ENCODE results near the gene COLQ. TPM values are rescaled to one million over a fixed set of nuclear protein-coding genes. Genes with fewer than 3 reads are reported as not detected.

Gene COLQ
- polyA plus RNA-seq, 1 experiment, result 1.6 TPM

DNA sequence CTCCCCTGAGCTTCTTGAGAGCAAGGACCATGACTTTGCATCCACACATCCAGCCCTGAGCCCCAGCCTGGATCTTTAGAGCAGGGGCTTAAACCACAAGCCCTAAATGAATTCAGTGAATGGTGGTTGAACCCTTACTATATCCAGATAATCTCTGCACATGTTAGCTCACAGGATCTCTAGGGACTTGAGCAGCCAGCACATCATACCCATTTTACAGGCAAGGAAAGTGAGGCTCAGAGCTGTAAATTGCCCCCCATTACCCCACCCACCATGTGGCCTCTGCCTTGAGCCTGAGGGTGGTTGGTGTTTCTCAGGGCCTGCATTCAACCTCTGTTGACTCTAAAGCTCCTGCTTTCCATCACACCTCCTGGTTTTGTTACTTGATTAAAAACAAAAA lies 66.5 kb downstream of the COLQ start:
- ChIA-PET CTCF (interaction anchor here (0.7 to 1.4 kb wide), 3 partner anchors 19 to 252 kb away, joined by 3 read pairs; no protein-coding TSS in a partner anchor), POLR2A (no interaction called here)
- TF ChIP-seq, protein P1, sequence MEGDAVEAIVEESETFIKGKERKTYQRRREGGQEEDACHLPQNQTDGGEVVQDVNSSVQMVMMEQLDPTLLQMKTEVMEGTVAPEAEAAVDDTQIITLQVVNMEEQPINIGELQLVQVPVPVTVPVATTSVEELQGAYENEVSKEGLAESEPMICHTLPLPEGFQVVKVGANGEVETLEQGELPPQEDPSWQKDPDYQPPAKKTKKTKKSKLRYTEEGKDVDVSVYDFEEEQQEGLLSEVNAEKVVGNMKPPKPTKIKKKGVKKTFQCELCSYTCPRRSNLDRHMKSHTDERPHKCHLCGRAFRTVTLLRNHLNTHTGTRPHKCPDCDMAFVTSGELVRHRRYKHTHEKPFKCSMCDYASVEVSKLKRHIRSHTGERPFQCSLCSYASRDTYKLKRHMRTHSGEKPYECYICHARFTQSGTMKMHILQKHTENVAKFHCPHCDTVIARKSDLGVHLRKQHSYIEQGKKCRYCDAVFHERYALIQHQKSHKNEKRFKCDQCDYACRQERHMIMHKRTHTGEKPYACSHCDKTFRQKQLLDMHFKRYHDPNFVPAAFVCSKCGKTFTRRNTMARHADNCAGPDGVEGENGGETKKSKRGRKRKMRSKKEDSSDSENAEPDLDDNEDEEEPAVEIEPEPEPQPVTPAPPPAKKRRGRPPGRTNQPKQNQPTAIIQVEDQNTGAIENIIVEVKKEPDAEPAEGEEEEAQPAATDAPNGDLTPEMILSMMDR (IDR thresholded peaks at IDR 0.05; ENCODE audit: insufficient read depth, low read depth, low read length), result no peak
- Histone ChIP-seq H3K4me3 (ENCODE audit: low read depth, low read length) (no peak overlapping the region), H3K27me3 (ENCODE audit: control insufficient read depth, insufficient read depth, low read length) (0 out of 2 replicates have a peak, but pooled peaks cover 2% of the 10 kb centered on the region), H3K36me3 (ENCODE audit: control insufficient read depth, insufficient read depth, low read length) (no peaks in the 10 kb centered on the region)
- no peak for DNase-seq (ENCODE audit: low read depth)

DNA sequence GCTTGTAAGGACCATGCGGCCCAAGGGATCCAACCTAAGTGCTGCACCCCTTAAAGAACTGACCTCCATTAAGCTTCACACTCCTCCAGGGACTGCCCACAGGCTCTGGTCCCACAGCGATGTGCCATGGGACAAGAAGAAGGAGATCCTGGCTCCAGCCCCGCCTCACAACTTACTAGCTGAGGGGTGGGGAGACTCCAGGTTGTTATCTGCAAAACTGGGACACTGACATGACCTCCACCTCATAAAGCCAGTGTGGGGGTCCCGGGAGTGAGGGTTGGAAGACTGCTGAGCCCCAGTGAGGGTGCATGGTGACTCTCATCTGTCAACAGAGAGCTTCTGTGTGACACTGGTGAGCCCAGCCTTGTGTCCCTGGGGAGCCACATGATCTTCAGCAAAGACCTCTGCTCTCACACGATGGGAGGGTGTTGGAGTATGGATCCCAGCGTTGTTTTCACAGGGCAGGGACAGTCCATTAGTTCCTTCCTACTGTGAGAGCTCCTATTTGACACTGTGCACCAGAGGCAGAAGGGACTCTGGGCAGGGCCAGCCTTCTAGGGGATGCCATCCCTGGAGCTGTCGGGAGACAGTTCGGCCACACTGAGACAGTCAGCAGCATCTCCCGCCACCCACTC lies 67.4 kb downstream of the COLQ start:
- DNase-seq (ENCODE audit: low read depth), result no peak
- ChIA-PET CTCF (interaction anchor here (1.0 to 1.4 kb wide), 2 partner anchors 20 to 251 kb away, joined by 3 read pairs; no protein-coding TSS in a partner anchor), POLR2A (no interaction called here)
- TF ChIP-seq, protein P1 (IDR thresholded peaks at IDR 0.05; ENCODE audit: insufficient read depth, low read depth, low read length), result no peak
- Histone ChIP-seq H3K27me3 (ENCODE audit: control insufficient read depth, insufficient read depth, low read length) (0 out of 2 replicates have a peak, but pooled peaks cover 2% of the 10 kb centered on the region), H3K36me3 (ENCODE audit: control insufficient read depth, insufficient read depth, low read length) (no peaks in the 10 kb centered on the region), H3K4me3 (ENCODE audit: low read depth, low read length) (no peak overlapping the region)

DNA sequence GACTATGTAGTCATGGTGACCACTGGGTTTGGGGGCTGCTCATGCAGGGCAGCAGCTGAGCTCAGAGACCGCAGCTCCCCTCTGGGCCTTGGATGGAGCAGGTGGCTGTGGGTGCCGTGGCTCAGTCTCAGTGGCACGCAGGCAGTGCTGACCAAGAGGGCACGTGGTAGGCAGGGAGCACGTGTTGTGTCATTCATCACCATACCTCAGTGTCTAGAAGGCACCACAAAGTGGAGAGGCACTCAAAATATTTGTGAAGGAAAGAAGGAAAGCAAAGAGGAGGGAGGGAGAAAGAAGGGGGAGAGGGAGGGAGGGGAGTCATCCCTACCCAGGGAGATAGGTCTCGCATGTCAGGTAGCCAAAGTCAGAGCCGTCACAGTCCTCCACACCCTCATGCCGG lies 68.0 kb downstream of the COLQ start:
- POLR2A ChIA-PET, result no interaction called here
- no peak overlapping the region for H3K4me3 ChIP-seq (ENCODE audit: low read depth, low read length)
- CTCF ChIA-PET, result no interaction called here
- no peaks in the 10 kb centered on the region for H3K36me3 ChIP-seq (ENCODE audit: control insufficient read depth, insufficient read depth, low read length)
- DNase-seq (ENCODE audit: low read depth), result no peak
- 0 out of 2 replicates have a peak, but pooled peaks cover 2% of the 10 kb centered on the region for H3K27me3 ChIP-seq (ENCODE audit: control insufficient read depth, insufficient read depth, low read length)
- TF ChIP-seq, protein P1 (IDR thresholded peaks at IDR 0.05; ENCODE audit: insufficient read depth, low read depth, low read length), result no peak

DNA sequence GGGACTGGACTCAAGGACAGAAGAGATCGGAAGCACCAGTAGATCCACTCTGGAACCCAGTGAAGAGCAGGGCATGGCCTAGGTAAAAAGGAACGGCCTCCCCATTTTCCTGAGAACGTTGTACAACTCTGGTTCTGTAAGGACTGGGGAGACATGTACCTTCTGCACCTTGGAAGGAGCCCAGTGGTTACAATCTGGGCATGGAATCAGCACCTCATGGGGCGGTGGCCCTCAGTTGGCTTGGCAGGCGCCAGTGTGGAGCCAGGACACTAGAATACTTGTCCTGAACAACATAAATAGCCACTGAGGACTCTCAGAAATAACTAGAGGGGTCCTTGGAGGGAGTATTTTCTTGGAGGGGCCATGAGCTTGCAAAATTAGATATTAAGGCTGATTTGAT lies 68.5 kb downstream of the COLQ start:
- H3K4me3 ChIP-seq (ENCODE audit: low read depth, low read length), result no peak overlapping the region
- H3K36me3 ChIP-seq (ENCODE audit: control insufficient read depth, insufficient read depth, low read length), result no peaks in the 10 kb centered on the region
- no peak for DNase-seq (ENCODE audit: low read depth)
- TF ChIP-seq, protein P1 (IDR thresholded peaks at IDR 0.05; ENCODE audit: insufficient read depth, low read depth, low read length), result no peak
- CTCF ChIA-PET, result no interaction called here
- POLR2A ChIA-PET, result no interaction called here
- 0 out of 2 replicates have a peak, but pooled peaks cover 2% of the 10 kb centered on the region for H3K27me3 ChIP-seq (ENCODE audit: control insufficient read depth, insufficient read depth, low read length)

DNA sequence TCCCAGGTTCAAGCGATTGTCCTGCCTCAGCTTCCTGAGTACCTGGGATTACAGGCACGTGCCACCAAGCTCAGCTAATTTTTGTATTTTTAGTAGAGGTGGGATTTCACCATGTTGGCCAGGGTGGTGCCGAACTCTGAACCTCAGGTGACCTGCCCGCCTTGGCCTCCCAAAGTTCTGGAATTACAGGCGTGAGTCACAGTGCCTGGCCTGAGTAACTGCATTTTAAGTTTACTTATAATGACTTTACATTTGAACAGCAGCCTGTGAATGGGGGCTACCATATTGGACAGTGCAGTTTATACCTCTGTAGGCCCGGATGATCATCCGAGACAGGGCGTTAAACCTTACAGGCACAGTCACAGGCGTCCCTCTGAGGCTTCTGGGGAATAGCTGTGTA lies 69.3 kb downstream of the COLQ start:
- Histone ChIP-seq H3K4me3 (ENCODE audit: low read depth, low read length) (no peak overlapping the region), H3K27me3 (ENCODE audit: control insufficient read depth, insufficient read depth, low read length) (0 out of 2 replicates have a peak, but pooled peaks cover 2% of the 10 kb centered on the region), H3K36me3 (ENCODE audit: control insufficient read depth, insufficient read depth, low read length) (no peaks in the 10 kb centered on the region)
- CTCF ChIA-PET, result no interaction called here
- no peak for DNase-seq (ENCODE audit: low read depth)
- POLR2A ChIA-PET, result no interaction called here
- TF ChIP-seq, protein P1 (IDR thresholded peaks at IDR 0.05; ENCODE audit: insufficient read depth, low read depth, low read length), result no peak
